Left ventricle myocardium inferior (tissue), 1 donor: ENCODE measurements around the gene NAPB. TPM values are rescaled to one million over a fixed set of nuclear protein-coding genes. Genes with fewer than 3 reads are reported as not detected.

Experiments used
- DNase-seq: peaks from one replicate; pipeline ENCODE4 v3.0.0-alpha.2; 2020
- H3K27ac ChIP-seq: fragments of 200-600 bp; replicated peaks from 2 replicates; pipeline ENCODE4 v1.8.0; 2021
- H3K27me3 ChIP-seq: fragments of 200-600 bp; 2 replicates; pipeline ENCODE4 v1.8.0; 2021; ENCODE audit warnings: low read depth
- H3K36me3 ChIP-seq: fragments of 200-600 bp; 2 replicates; pipeline ENCODE4 v1.8.0; 2021
- H3K4me1 ChIP-seq: fragments of 200-600 bp; 2 replicates; pipeline ENCODE4 v1.8.0; 2021
- H3K4me3 ChIP-seq: fragments of 200-600 bp; 2 replicates; pipeline ENCODE4 v1.8.0; 2021; ENCODE audit warnings: mild to moderate bottlenecking, moderate library complexity
- H3K9me3 ChIP-seq: fragments of 200-600 bp; replicated peaks from 2 replicates; pipeline ENCODE4 v1.8.0; 2021
- CTCF ChIP-seq: fragments of 200-600 bp; IDR thresholded peaks from 2 replicates; pipeline ENCODE4 v1.8.0; 2021; ENCODE audit warnings: antibody characterized with exemption, mild to moderate bottlenecking, borderline replicate concordance
- intact Hi-C: fragments of 100-400 bp; cut with micrococcal nuclease; formaldehyde crosslinking; loops from one replicate; pipeline ENCODE4 v1.11.0; 2022
- total RNA-seq: library from RNA; stranded (reverse); fragmentation: NEBNext Ultra II Directional; extraction: Animal tissue kit (Norgen Biotek cat#: 25700); gene quantifications from one replicate; pipeline ENCODE4 v1.2.1, GENCODE V29; 2021
- donor health status: DM: no; HTN: yes; CAD: no; lungs with severe emphysema.

Gene NAPB
- total RNA-seq, 1 donor from 2014 or later: 5.2 TPM

- H3K27me3 ChIP-seq: no peaks in the 10 kb centered on the region
- DNase-seq: no peak
- H3K27ac ChIP-seq: no peak overlapping the region
- H3K4me3 ChIP-seq: no peak overlapping the region
- peaks cover 85% of the 10 kb centered on the region for H3K36me3 ChIP-seq
- no peaks in the 10 kb centered on the region for H3K9me3 ChIP-seq
- H3K4me1 ChIP-seq: peaks cover 26% of the 10 kb centered on the region
- no peak for TF ChIP-seq CTCF
- intact Hi-C loops: no loop called here
Measured at GRCh38 chr20:23371496-23371895, 49.8 kb downstream of the NAPB start.

- Histone ChIP-seq H3K36me3 (peaks cover 83% of the 10 kb centered on the region), H3K9me3 (no peaks in the 10 kb centered on the region), H3K4me1 (peaks cover 32% of the 10 kb centered on the region), H3K4me3 (no peak overlapping the region), H3K27me3 (no peaks in the 10 kb centered on the region), H3K27ac (no peak overlapping the region)
- intact Hi-C loops: no loop called here
- TF ChIP-seq CTCF: no peak
- DNase-seq: no peak
Measured at GRCh38 chr20:23370873-23371272, 50.4 kb downstream of the NAPB start.

GRCh38 chr20:23370274-23370673 is 51.0 kb downstream of the NAPB start:
- H3K4me1 ChIP-seq: peaks cover 38% of the 10 kb centered on the region

GRCh38 chr20:23369072-23369823 is 52.0 kb downstream of the NAPB start:
- TF ChIP-seq CTCF: no peak
- intact Hi-C loops: no loop called here
- no peaks in the 10 kb centered on the region for H3K9me3 ChIP-seq
- H3K27ac ChIP-seq: no peak overlapping the region
- H3K36me3 ChIP-seq: peaks cover 90% of the 10 kb centered on the region
- H3K4me1 ChIP-seq: peaks cover 42% of the 10 kb centered on the region
- DNase-seq: no peak
- H3K27me3 ChIP-seq: no peaks in the 10 kb centered on the region
- no peak overlapping the region for H3K4me3 ChIP-seq

More at GRCh38 chr20:23370274-23370673, 51.0 kb downstream of the NAPB start:
- DNase-seq: no peak
- intact Hi-C loops: no loop called here
- TF ChIP-seq CTCF: no peak
- H3K4me3 ChIP-seq: no peak overlapping the region
- peaks cover 83% of the 10 kb centered on the region for H3K36me3 ChIP-seq
- no peaks in the 10 kb centered on the region for H3K27me3 ChIP-seq
- no peaks in the 10 kb centered on the region for H3K9me3 ChIP-seq
- H3K27ac ChIP-seq: no peak overlapping the region

- peaks cover 86% of the 10 kb centered on the region for H3K36me3 ChIP-seq
- peaks cover 50% of the 10 kb centered on the region for H3K4me1 ChIP-seq
- H3K27me3 ChIP-seq: no peaks in the 10 kb centered on the region
- no peak overlapping the region for H3K4me3 ChIP-seq
- no peak for DNase-seq
- TF ChIP-seq CTCF: no peak
- H3K27ac ChIP-seq: no peak overlapping the region
- H3K9me3 ChIP-seq: no peaks in the 10 kb centered on the region
- intact Hi-C loops: no loop called here
Measured at GRCh38 chr20:23368316-23369071, 52.8 kb downstream of the NAPB start.
